GM12891 (cell line): Measurements from ENCODE around the gene CCDC3.

Experiments
- PAX5 ChIP-seq: IDR thresholded peaks from 2 replicates; pipeline ENCODE4 v1.6.1; 2011; ENCODE audit warnings: low read length, moderate library complexity, mild to moderate bottlenecking; ENCODE audit not compliant: insufficient read depth, severe bottlenecking
- POLR2A ChIP-seq: IDR thresholded peaks from 2 replicates; pipeline ENCODE4 v1.6.1; 2011; ENCODE audit warnings: low read depth, low read length, control low read depth
- POLR2AphosphoS5 ChIP-seq: IDR thresholded peaks from 2 replicates; pipeline ENCODE4 v1.6.1; 2011; ENCODE audit warnings: low read depth, low read length, control low read depth
- POU2F2 ChIP-seq: IDR thresholded peaks from 2 replicates; pipeline ENCODE4 v1.6.1; 2011; ENCODE audit warnings: low read depth, mild to moderate bottlenecking, control low read depth, low read length, moderate library complexity
- SPI1 ChIP-seq: IDR thresholded peaks from 2 replicates; pipeline ENCODE4 v1.6.1; 2011; ENCODE audit warnings: low read depth, low read length, control low read depth
- TAF1 ChIP-seq: IDR thresholded peaks from 2 replicates; pipeline ENCODE4 v1.6.1; 2011; ENCODE audit warnings: low read depth, low read length, control low read depth

DNA sequence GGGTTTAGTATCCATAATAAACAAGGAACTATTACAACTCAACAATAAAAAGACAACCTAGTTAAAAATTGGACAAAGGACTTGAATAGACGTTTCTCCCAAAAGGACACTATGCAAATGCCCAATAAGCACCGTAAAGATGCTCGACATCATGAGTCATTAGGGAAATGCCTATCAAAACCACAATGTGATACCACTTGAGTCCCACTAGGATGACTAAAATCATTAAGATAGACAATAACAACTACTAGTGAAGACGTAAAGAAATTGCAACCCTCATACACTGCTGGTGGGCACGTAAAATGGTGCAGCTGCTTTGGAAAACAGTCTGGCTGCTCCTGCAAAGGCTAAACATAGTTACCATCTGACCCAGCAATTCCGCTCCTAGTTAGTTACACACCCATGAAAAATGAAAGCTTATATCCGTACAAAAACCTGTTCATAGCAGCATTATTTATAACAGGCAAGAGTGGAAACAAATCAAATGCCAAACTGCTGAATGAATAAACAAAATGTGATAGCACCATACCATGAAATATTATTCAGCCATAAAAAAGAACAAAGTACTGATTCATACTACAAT, 17.3 kb downstream of the CCDC3 start:
- TF ChIP-seq POLR2AphosphoS5 (no peak), POLR2A (no peak), TAF1 (no peak), POU2F2 (no peak), SPI1 (no peak), PAX5 (no peak)
